GM19025 (cell line): ENCODE data around the gene R3HCC1L.

Source experiments
- ATAC-seq: cut with Tn5 transposase; IDR thresholded peaks from one replicate; pipeline ENCODE4 v1.9.1; 2021; ENCODE audit warnings: mild to moderate bottlenecking, low read depth, moderate library complexity; ENCODE audit not compliant: unreplicated experiment

R3HCC1L gene

GRCh38 chr10:98256692-98257091, 122.2 kb downstream of the R3HCC1L start:
- ATAC-seq: no peak

- no peak for ATAC-seq
These were observed 122.7 kb downstream of the R3HCC1L start for GRCh38 chr10:98257198-98257597.

- no peak for ATAC-seq
These were observed 123.5 kb downstream of the R3HCC1L start for GRCh38 chr10:98257961-98258360.

GRCh38 chr10:98258683-98259454, 124.4 kb downstream of the R3HCC1L start:
- no peak for ATAC-seq

GRCh38 chr10:98259606-98260315, 125.3 kb downstream of the R3HCC1L start:
- ATAC-seq: no peak

- no peak for ATAC-seq
These were observed 125.9 kb downstream of the R3HCC1L start for GRCh38 chr10:98260350-98260749.

- ATAC-seq: no peak
These were observed 126.3 kb downstream of the R3HCC1L start for GRCh38 chr10:98260752-98261151.

GRCh38 chr10:98261436-98262277, 127.2 kb downstream of the R3HCC1L start:
- ATAC-seq: no peak

- no peak for ATAC-seq
These were observed 128.1 kb downstream of the R3HCC1L start for GRCh38 chr10:98262571-98262970.

- no peak for ATAC-seq
These were observed 128.6 kb downstream of the R3HCC1L start for GRCh38 chr10:98263088-98263487.

GRCh38 chr10:98264378-98265065, 130.1 kb downstream of the R3HCC1L start:
- no peak for ATAC-seq

- no peak for ATAC-seq
These were observed 131.2 kb downstream of the R3HCC1L start for GRCh38 chr10:98265403-98266378.

GRCh38 chr10:98266647-98267046, 132.2 kb downstream of the R3HCC1L start:
- ATAC-seq: no peak

GRCh38 chr10:98267069-98267893, 132.8 kb downstream of the R3HCC1L start:
- ATAC-seq: no peak

- ATAC-seq: no peak
These were observed 133.6 kb downstream of the R3HCC1L start, which contains the start of gene LOXL4 for GRCh38 chr10:98267894-98268693. LOXL4 (minus strand) TSS chr10:98268194; CDS start chr10:98263019, 5,175 bp downstream.

GRCh38 chr10:98268694-98269431, 134.4 kb downstream of the R3HCC1L start:
- ATAC-seq: no peak

- no peak for ATAC-seq
These were observed 135.0 kb downstream of the R3HCC1L start for GRCh38 chr10:98269435-98269912.
